K562 (cell line): ENCODE measurements around the gene RAB26. TPM values are rescaled to one million over a fixed set of nuclear protein-coding genes. Genes with fewer than 3 reads are reported as not detected.

ENCODE experiments used
- ATF2 ChIP-seq: sonication (generic); formaldehyde crosslinking; IDR thresholded peaks from 2 replicates; pipeline ENCODE4 v1.8.1; 2022; ENCODE audit warnings: missing genetic modification reagents
- CBX3 ChIP-seq, 2 experiments: IDR thresholded peaks; 1 replicate in 1 of 2; 2 replicates in 1 of 2; pipeline ENCODE4 v1.6.1; 2012; ENCODE audit warnings: inconsistent platforms in 2 of 2, low read length in 2 of 2, borderline replicate concordance in 1 of 2, control low read depth in 1 of 2
- COPS2 ChIP-seq: fragments of 450-650 bp; conservative IDR thresholded peaks from 2 replicates; pipeline ENCODE4 v1.6.1; 2016; ENCODE audit warnings: mild to moderate bottlenecking, moderate library complexity
- GTF2A2 ChIP-seq: IDR thresholded peaks from 2 replicates; pipeline ENCODE4 v1.6.1; 2016; ENCODE audit warnings: mild to moderate bottlenecking, missing genetic modification characterization, missing compliant biosample characterization
- MXI1 ChIP-seq: IDR thresholded peaks from 2 replicates; pipeline ENCODE4 v1.6.1; 2011; ENCODE audit warnings: low read depth, mild to moderate bottlenecking, improper control_type of control experiment, low read length
- NFYB ChIP-seq: IDR thresholded peaks from 2 replicates; pipeline ENCODE4 v1.6.1; 2011; ENCODE audit warnings: mild to moderate bottlenecking, moderate library complexity; ENCODE audit not compliant: insufficient read length; ENCODE audit errors: extremely low read depth
- POLR3A ChIP-seq: IDR thresholded peaks from 2 replicates; pipeline ENCODE4 v1.6.1; 2011; ENCODE audit warnings: borderline replicate concordance, mild to moderate bottlenecking, moderate library complexity; ENCODE audit not compliant: insufficient read length, insufficient read depth; ENCODE audit errors: extremely low read depth
- RNF2 ChIP-seq: sonication (generic); IDR thresholded peaks from 2 replicates; pipeline ENCODE4 v1.6.1; 2016
- SRSF3 ChIP-seq: fragments of 200-400 bp; formaldehyde crosslinking; IDR thresholded peaks from 2 replicates; pipeline ENCODE4 v1.6.1; 2016; ENCODE audit warnings: mild to moderate bottlenecking, low read length, moderate library complexity; ENCODE audit not compliant: insufficient read depth
- STAT6 ChIP-seq: sonication (generic); formaldehyde crosslinking; IDR thresholded peaks from 2 replicates; pipeline ENCODE4 v1.8.1; 2023; ENCODE audit warnings: mild to moderate bottlenecking, missing genetic modification reagents
- XRCC5 ChIP-seq: fragments of 200-400 bp; formaldehyde crosslinking; IDR thresholded peaks from 2 replicates; pipeline ENCODE4 v1.6.1; 2017; ENCODE audit warnings: low read depth, mild to moderate bottlenecking, low read length
- ZBED1 ChIP-seq: IDR thresholded peaks from 2 replicates; pipeline ENCODE4 v1.6.1; 2014
- ZNF398 ChIP-seq: fragments of 250-450 bp; sonication (Bioruptor Pico); IDR thresholded peaks from 2 replicates; pipeline ENCODE4 v1.8.0; 2021; ENCODE audit warnings: moderate library complexity, mild to moderate bottlenecking, inconsistent platforms
- ZNF449 ChIP-seq: fragments of 250-450 bp; sonication (Bioruptor Pico); IDR thresholded peaks from 2 replicates; pipeline ENCODE4 v1.8.0; 2022; ENCODE audit warnings: moderate library complexity, mild to moderate bottlenecking, inconsistent platforms
- ZNF518B ChIP-seq: fragments of 250-450 bp; sonication (Bioruptor Pico); IDR thresholded peaks from 2 replicates; pipeline ENCODE4 v1.5.0; 2021; ENCODE audit warnings: mild to moderate bottlenecking, moderate library complexity
- polyA plus RNA-seq, 8 experiments: library from polyadenylated mRNA; depleted of rRNA in 4 of 8; stranded (reverse) in 5 of 8; unstranded in 3 of 8; fragments of >200 nt; fragmentation: Nextera tagmentation in 2 of 8; fragmentation: Illumina TruSeq in 1 of 8; extraction: Ambion mirVana in 2 of 8; extraction: Trizol in 1 of 8; gene quantifications; 2 replicates each; pipeline versions ENCODE4 v1.2.1 to v1.2.3, GENCODE V29; 2011 to 2014; ENCODE audit warnings: inconsistent platforms in 1 of 8, missing spikeins in 1 of 8
- total RNA-seq, 7 experiments: library from RNA; depleted of rRNA in 6 of 7; stranded (reverse); fragments of >200 nt in 6 of 7; fragmentation: Illumina TruSeq in 2 of 7; extraction: Trizol in 2 of 7; gene quantifications; 2 replicates each; pipeline versions ENCODE4 v1.2.1 to v1.2.3, GENCODE V29; 2011 to 2021; ENCODE audit warnings: low replicate concordance in 1 of 7

RAB26 gene
- total and polyA plus RNA-seq, 9 of the 15 experiments (the other 6 are each of a cell fraction or from before 2014, with no cell fraction given), result 0.25 to 6.1 (median 2.1) TPM

GRCh38 chr16:2155091-2155950 lies 6.9 kb downstream of the RAB26 start, which contains the start of gene TRAF7 (continued):
- TF ChIP-seq ZNF518B (no peak), ATF2 (CRISPR knock-in tag) (no peak), RNF2 (no peak; the same call in 1 of the 2 replicates), NFYB (peak; percentile 83), ZNF449 (CRISPR knock-in tag) (peak; percentile 1; the same call in 1 of the 2 replicates), XRCC5 (no peak), ZNF398 (CRISPR knock-in tag) (no peak), SRSF3 (no peak), COPS2 (no peak), CBX3 (IDR thresholded peaks at IDR 0.05; ENCODE audit: borderline replicate concordance in 1 of 2, low read length in 2 of 2) (no peak; a peak in 1 of 3 replicates), MXI1 (peak; percentile 64; the same call in 1 of the 2 replicates), GTF2A2 (tag) (peak; percentile 96), ZBED1 (peak; percentile 90), POLR3A (no peak), STAT6 (peak; percentile 70; the same call in 1 of the 2 replicates)
